Activated CD4-positive, alpha-beta T cell treated with anti-CD3 and anti-CD28 coated beads for 4 hours (primary cell): Measurements from ENCODE around the gene ZDHHC11.
A peak's percentile ranks its signal among the peaks of the same experiment; 100 is the strongest.
"Not testable (repeated sequence)": the region's sequence is repeated elsewhere in the genome, so short reads cannot be mapped to it uniquely, and the experiment has no call there.

Experiments
- DNase-seq, 2 donors: peaks; one replicate each; pipeline ENCODE4 v3.0.0-alpha.2; 2020

The ZDHHC11 gene

GRCh38 chr5:798505-799138 is 52.2 kb downstream of the ZDHHC11 start:
- not testable (repeated sequence) for DNase-seq

DNA sequence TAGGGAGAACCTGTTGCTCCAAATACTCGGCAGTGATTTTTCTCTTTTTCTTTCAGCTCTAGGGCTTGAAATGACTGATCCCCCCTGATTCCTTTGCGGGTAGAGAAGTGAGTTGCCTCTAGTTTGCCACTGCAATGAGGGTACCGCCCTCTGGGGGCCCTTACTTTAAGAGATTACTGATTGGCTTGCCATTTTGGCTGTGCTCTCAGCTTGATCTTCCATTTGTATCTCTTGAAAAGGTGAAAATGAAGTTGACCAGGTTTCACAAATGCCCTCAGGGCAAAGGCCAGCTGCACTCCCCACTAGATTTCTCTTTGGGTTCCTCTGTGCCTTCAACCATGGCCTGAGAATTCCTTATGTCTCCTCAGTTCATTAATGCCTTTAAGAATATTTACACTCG is 52.8 kb downstream of the ZDHHC11 start:
- DNase-seq: not testable (repeated sequence)

DNA sequence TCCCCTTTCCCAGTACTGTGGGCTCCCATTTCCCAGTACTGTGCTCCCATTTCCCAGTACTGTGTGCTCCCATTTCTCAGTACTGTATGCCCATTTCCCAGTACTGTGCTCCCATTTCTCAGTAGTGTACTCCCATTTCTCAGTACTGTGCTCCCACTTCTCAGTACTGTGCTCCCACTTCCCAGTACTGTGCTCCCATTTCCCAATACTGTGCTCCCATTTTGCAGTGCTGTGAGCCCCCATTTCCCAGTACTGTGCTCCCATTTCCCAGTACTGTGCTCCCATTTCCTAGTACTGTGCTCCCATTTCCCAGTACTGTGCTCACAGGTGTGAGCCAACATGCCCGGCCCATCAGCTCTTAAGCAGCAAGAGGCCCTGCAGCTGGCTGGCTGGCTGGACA is 54.9 kb downstream of the ZDHHC11 start:
- DNase-seq: not testable (repeated sequence)

- DNase-seq: not testable (repeated sequence)
These were observed 55.8 kb downstream of the ZDHHC11 start for GRCh38 chr5:794948-795347.

DNA sequence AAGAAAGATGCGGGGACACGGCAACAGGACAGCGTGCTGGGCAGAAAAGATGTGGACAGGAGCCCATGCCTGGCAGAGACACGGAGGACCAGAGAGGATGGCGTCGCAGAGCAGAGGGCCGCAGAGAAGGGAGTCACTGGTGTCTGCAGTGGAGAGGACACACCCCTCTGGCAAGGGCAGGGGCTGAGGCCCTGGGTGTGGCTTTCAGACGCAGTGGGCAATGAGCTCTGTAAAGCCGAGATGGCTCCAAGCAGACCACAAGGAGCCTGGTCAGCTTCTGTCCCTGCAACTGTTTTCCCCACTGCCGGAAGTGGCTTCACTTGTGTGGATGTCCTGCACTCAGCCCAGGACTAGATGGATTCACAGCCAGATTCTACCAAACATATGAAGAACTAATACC is 62.1 kb downstream of the ZDHHC11 start:
- DNase-seq: not testable (repeated sequence)

DNA sequence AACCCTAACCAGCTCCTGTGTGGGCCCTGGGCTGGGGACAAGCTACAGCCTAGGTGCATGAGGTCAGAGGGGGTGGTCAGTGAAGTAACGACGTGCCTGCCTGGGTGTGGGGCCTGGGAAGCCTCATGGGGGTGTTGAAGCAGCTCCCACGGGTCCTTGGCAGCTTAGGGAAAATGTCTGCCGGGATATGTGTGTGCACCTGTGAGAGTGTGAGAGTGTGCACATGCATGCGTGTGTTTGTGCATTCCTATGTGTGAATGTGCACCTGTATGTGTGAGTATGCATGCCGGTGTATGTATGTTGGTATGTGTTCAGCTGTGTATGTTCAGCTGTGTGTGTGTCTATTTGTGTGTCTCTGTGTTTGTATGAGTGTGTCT is 62.9 kb downstream of the ZDHHC11 start:
- DNase-seq: not testable (repeated sequence)

DNA sequence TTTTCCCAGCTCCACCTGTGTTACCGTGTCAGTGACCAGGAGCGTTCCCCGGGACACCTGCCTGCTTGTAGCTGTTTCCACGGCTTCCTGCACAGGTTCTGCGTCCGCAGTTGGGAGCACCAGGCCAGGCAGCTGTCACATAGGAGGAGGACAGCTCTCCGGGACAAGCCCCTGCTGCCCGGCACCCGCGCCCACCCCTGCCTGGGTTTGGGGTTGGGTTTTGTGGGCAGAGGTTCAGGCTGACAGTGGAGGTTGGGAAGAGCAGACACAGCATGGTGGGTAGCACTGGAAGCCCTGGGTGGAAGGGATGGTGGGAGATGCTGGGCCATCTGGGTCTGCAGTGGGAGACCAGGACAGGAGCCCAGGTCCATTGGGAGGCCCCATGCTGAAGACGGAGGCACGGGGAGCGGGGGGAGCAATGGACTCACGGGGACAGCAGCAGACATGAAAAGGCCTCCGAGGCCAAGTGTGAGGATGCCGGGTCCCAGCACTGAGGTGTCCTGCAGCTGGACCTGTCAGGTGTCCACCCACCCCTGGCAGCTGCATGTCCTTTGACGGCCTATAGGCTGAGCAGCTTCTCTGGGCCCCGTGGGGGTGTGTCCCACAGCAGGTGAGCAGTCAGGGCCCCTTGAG is 63.4 kb downstream of the ZDHHC11 start:
- not testable (repeated sequence) for DNase-seq

GRCh38 chr5:785181-785705 is 65.5 kb downstream of the ZDHHC11 start:
- DNase-seq: peak in 1 of 2 donors; percentile 7

DNA sequence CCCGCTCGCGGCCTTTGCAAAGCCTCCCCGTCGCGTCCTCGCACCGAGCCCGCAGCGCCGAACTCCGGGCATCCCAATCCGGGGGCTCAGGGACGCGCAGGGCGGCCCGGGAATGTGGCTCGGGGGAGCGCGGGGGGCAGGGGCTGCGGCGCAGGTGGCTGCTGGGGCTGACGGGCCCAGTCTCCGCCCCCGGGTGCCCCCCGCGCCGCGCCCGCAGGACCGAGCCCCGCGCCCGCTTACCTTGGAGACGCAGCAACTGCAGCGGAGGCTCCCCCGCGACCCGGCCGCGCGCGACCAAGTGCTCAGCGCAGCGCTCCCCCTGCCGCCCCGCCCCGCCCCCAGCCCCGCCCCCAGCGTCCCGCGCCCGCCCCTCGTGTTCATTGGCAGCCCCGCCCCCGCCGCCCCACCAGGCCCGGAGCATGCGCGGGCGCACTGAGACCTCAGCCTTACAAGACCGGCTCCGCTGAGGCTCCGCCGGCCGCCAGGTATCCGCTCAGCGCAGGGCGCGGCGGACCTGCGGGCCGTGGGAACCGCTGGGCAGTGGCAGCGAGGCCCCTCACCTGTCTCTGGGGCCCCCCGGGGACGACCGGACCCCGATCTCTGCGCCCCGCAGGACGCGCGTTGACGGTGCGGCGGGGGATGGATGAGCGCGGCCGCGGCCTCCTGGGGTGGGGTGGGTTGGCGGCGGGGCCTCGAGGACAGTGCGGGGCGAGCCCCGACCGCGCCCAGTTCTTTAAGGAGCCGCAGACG is 66.2 kb downstream of the ZDHHC11 start, which contains the start of gene ZDHHC11B:
Gene ZDHHC11B (minus strand): TSS at position 302 of the 750 bp plus-strand sequence. CDS start 17,810 bp downstream, outside the sequence.
- peak; percentile 93 to 97 for DNase-seq

DNA sequence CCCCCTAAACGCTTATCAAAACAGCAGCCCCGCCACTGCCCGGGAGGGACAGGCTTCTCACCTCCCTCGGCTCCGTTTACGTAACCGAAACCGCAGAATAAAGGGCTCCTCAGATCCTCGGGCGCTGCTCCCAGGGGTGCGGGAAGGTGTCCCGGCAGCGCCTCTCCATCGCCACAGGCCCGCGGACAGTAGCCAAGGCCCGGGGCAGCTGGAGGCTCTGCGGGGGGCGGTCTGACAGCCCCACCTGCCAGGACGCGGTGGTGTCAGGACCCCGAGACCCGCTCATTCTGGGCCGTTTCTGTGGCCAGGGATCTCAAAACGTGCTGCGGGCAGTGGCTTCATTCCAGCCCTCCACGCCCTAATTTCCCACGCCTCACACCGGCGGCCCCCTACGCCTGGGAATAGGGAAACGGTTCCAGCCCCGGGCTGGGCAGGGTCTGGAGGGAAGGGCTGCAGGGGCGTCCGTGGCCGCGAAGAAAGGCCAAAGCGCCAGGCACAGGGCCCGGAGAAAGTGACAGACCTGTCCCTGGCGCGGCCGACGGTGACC is 66.8 kb downstream of the ZDHHC11 start:
- DNase-seq: peak in 1 of 2 donors; percentile 40

DNA sequence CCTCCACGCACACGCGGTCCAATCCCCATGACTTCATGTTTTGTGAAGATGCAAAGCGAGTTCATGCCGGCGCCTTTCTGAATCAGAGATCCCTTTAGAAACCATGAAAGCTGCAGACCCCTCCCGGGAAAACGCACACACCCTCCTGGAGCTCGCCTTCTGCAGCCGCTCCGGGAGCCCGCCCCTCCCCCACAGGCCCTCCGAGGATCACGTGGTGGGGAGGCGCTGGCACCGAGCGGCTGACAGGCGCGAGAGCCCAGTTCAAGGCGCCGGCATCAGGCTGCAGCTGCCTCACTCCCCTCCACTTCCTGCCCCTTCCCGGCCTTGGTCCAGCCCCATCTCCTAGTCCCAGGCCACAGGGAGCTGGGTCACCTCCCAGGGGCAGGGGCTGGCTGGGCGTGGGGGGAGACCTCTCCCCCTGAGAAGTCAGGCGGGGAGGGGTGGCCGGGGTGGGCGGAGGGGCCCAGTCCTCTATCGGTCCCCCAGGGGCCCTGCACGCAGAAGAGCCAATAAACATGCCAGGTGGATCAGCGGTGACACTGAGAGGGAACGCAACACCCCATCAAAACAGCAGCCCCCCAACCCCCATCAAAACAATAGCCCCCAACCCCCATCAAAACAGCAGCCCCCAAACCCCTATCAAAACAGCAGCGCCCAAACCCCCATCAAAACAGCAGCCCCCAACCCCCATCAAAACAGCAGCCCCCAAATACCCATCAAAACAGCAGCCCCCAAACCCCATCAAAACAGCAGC is 67.6 kb downstream of the ZDHHC11 start:
- DNase-seq: peak in 1 of 2 donors; percentile 37

- DNase-seq: not testable (repeated sequence)
These were observed 68.4 kb downstream of the ZDHHC11 start for GRCh38 chr5:782356-782755.

GRCh38 chr5:780571-780970 is 70.2 kb downstream of the ZDHHC11 start:
- DNase-seq: not testable (repeated sequence)

DNA sequence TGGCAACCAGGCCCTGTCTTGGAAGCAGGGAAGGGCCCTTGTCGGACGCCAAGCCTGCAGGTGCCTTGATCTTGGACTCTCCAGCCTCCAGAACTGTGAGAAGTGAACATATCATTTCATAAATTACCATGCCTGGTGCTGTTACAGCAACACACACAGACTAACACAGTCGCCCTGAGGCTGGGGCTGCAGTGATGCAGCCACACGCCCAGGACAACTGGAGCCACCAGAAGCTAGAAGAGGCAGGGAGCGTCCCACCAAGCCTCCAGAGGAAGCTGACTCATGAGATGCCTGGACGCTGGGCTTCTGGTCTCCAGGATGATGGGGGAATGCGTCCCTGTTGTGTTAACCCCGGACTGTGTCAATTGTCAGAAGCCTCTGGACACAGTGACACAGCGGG is 71.8 kb downstream of the ZDHHC11 start:
- not testable (repeated sequence) for DNase-seq

GRCh38 chr5:778421-778820 is 72.4 kb downstream of the ZDHHC11 start:
- not testable (repeated sequence) for DNase-seq

GRCh38 chr5:777756-778161 is 73.0 kb downstream of the ZDHHC11 start:
- no peak for DNase-seq

GRCh38 chr5:776862-777711 is 73.7 kb downstream of the ZDHHC11 start:
- DNase-seq: no peak

GRCh38 chr5:775961-776861 is 74.6 kb downstream of the ZDHHC11 start:
- DNase-seq: no peak

- not testable (repeated sequence) for DNase-seq
These were observed 75.2 kb downstream of the ZDHHC11 start for GRCh38 chr5:775595-775960.

GRCh38 chr5:774854-775505 is 75.8 kb downstream of the ZDHHC11 start:
- DNase-seq: not testable (repeated sequence)
